HG02870 (cell line): ENCODE results near the gene OR8S1.
"Not testable (repeated sequence)": the region's sequence is repeated elsewhere in the genome, so short reads cannot be mapped to it uniquely, and the experiment has no call there.

Source experiments
- ATAC-seq: cut with Tn5 transposase; IDR thresholded peaks from one replicate; pipeline ENCODE4 v1.9.1; 2021; ENCODE audit warnings: mild to moderate bottlenecking, moderate library complexity; ENCODE audit not compliant: unreplicated experiment

The OR8S1 gene

DNA sequence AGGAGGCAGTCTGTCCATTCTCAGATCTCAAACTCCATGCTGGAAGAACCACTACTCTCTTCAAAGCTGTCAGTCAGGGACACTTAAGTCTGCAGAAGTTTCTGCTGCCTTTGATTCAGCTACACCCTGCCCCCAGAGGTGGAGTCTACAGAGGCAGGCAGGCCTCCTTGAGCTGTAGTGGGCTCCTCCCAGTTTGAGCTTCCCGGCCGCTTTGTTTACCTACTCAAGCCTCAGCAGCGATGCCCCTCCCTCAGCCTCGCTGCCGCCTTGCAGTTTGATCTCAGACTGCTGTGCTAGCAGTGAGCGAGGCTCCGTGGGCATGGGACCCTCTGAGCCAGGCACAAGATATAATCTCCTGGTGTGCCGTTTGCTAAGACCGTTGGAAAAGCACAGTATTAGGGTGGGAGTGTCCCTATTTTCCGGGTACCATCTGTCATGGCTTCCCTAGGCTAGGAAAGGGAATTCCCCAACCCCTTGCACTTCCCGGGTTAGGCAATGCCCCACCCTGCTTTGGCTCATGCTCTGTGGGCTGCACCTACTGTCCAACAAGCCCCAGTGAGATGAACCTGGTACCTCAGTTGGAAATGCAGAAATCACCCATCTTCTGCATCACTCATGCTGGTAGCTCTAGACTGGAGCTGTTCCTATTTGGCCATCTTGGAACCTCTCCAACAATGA, 28.4 kb downstream of the OR8S1 start:
- ATAC-seq = not testable (repeated sequence)

- ATAC-seq = no peak
Measured at GRCh38 chr12:48556631-48557030, 31.2 kb downstream of the OR8S1 start.

- ATAC-seq = no peak
Measured at GRCh38 chr12:48557919-48558318, 32.5 kb downstream of the OR8S1 start.

DNA sequence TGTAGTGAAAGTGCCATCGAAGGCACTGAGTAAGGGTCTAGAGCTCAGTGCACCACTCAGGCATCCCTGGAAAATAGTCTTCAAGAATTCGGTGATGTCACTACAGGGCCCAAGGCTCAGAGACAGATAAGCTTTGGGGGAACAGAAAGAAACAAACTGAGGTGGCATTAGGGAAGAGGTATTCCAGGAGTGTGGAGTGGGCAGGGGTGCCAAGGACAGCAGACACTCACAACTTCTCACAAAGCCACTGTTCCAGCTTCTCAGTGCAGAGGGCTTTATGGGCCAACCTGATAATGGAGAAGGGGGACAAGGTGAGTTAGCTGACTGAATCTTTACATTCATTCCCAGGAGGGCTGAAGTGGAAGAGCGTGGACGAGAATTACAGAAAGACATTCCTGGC, 42.3 kb downstream of the OR8S1 start:
- ATAC-seq = no peak

DNA sequence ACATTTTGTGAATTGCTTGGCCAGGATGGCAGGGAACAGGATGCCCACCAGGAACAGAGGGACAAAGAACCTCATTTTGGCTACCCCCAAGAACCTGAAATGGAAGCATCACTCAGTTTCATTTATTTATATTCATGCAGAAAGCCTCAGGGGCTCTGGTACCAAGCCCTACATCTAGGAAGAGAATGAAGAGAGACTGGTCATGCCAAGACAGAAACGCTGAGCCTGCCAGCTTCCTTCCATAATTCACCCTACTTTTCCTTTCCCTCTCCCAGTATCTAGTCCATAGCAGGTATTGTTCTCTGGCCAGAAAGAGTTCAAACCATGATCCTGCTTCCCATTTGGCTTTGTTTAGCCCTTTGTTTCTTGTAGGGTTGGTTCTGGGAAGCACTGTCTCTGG, 44.5 kb downstream of the OR8S1 start, which contains the start of gene LALBA:
Gene LALBA, minus strand, starts transcription at position 101 of the 400 bp plus-strand sequence. Its CDS starts 26 bp downstream, at position 75.
- ATAC-seq = no peak

GRCh38 chr12:48572326-48572725, 46.9 kb downstream of the OR8S1 start:
- ATAC-seq = no peak
